Activated effector memory CD4-positive, alpha-beta T cell treated with anti-CD3 and anti-CD28 coated beads, Interleukin-2, amount 50 U/mL, for 16 hours (primary cell): ENCODE results near the gene CTIF.

Experiments
- DNase-seq: peaks from one replicate; pipeline ENCODE4 v3.0.0-alpha.2; 2020

The CTIF gene

GRCh38 chr18:48780913-48781162 is 242.0 kb downstream of the CTIF start:
- DNase-seq, result no peak

DNA sequence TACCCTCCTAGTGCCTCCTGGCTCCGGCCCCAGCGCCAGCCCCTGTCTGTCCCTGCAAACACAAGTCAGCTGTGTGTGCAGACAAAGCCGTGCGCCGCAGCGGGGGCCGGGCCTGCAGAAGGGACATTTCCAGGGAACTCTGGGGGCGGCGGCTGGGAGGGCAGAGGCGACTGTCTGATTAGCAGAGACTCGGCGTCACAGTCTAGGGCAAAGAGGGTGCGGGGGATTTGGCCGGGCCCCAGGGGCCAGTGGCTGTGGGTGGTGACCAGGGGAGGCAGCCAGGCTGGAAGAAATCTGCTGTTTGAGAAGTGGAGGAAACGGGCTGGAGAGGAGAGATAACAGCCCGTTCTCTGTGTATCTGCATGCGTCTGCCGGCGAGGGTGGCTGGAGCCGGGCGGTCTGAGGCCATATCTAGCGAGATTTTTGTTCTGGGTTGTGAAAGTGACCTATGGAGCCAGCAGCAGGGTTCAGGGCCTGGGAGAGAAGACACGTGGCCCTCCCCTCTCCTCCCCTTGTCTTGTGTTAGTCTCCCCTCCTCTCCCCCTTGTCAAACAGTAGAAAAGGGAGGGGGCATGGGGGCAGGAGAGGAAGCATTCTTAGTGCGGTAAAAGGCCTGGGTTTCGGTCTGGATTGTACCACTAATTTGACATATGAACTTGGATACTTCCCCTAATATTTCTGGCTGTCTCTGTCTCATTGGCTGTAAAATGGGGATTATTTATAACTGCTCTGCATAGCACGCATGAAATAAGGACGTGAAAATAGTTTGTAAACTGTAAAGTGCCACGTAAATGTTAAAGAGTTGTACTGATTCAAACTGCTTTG is 242.5 kb downstream of the CTIF start:
- no peak for DNase-seq

GRCh38 chr18:48781988-48782363 is 243.1 kb downstream of the CTIF start:
- DNase-seq, result no peak

DNA sequence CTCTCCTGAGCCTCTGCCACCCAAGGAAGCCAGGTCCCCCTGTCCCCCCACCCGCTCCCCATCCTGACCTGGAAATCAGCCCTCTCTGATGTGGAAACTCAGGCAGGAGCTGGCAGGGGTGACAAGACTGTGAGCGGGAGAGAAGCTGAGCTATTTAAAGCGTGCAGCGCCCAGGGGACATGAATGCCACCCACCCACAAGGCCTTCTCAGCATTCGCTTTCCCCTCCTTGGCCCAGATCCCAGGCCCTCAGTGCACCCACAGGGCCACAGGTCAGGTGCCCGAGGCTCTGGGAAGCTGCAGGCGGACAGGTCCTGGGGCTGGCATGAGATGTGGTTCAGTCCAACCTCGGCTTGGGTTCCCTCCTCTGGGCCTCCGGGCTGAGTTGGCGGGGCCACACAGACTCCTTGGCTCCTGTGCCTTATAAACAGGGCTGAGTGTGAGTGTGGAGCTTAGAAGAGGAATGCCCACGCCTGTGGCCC is 243.6 kb downstream of the CTIF start:
- no peak for DNase-seq

- DNase-seq, result no peak
Measured at GRCh38 chr18:48783616-48784520, 245.0 kb downstream of the CTIF start.

GRCh38 chr18:48784656-48785055 is 245.8 kb downstream of the CTIF start:
- DNase-seq, result no peak

- no peak for DNase-seq
Measured at GRCh38 chr18:48785091-48785614, 246.3 kb downstream of the CTIF start.

DNA sequence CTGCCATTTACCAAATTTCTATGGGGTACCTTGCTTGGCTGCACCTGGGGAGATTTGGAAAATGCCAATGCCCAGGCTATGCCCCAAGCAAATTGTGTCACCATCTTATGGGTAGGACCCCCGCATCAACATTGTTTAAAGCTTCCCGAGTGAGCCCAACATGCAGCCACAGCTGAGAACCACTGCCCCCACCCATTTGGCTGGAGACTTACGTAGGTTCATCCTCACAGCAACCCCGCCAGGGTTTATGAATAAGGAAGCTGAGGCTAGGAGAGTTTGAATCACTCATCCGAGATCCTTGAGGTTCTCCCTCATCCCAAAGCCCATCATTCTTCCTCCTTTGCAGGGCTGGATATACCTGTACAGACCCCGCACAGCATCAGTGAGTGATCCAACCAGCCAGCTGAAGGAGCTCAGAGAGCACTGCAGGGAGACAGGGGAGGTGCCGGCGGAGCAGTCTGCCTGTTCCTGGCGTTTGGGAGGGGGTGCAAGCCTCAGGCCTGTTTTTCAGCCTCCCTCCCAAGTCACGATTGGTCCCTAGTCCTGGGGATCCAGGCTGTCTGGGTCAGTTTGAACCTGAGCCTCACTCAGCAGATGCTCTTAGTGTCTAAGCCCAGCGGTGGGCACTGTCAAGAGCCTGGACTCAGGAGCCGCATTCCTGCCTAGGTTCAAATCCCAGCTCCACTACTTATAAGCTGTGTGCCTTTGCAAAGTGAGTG is 247.1 kb downstream of the CTIF start:
- peak; percentile 43 for DNase-seq

DNA sequence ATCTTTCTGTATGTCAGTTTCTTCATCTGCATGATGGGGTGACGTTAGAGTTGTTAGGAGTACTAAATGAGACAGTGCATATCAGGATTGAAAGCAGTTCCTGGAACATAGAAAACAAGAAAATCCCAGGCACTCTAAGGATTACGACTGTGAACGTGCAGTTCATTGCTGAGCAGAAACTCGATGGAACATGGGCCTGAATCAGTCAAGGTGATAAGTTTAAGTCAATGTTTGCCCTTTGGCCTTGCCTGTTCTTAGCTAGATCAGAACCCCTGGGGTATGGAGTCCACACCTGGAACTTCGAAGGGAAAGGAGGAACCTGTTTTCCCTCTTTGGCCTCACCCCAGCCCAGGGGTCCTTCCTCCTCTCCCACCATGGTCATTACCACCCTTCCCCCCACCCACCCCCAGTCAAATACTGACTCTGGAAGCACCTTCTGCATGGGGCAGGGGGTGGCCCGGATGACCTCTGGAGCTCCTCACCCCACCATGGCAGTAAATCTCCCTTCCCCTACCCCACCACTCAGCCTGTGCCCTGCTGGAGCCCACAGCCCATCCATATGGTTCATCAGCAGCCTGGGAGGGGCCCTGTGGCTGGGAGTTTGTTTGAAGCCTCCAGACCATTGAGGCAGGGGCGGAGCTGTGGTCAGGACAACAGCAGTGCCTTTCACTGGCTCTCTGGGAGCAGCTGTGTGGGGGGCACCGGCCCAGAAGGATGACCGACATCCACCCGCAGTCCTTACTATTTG is 247.8 kb downstream of the CTIF start:
- DNase-seq, result peak; percentile 51

GRCh38 chr18:48787203-48788151 is 248.6 kb downstream of the CTIF start:
- peak; percentile 58 for DNase-seq

GRCh38 chr18:48788373-48788772 is 249.5 kb downstream of the CTIF start:
- no peak for DNase-seq

GRCh38 chr18:48789259-48789812 is 250.5 kb downstream of the CTIF start:
- DNase-seq, result no peak

GRCh38 chr18:48790226-48790863 is 251.5 kb downstream of the CTIF start:
- DNase-seq, result peak; percentile 43

DNA sequence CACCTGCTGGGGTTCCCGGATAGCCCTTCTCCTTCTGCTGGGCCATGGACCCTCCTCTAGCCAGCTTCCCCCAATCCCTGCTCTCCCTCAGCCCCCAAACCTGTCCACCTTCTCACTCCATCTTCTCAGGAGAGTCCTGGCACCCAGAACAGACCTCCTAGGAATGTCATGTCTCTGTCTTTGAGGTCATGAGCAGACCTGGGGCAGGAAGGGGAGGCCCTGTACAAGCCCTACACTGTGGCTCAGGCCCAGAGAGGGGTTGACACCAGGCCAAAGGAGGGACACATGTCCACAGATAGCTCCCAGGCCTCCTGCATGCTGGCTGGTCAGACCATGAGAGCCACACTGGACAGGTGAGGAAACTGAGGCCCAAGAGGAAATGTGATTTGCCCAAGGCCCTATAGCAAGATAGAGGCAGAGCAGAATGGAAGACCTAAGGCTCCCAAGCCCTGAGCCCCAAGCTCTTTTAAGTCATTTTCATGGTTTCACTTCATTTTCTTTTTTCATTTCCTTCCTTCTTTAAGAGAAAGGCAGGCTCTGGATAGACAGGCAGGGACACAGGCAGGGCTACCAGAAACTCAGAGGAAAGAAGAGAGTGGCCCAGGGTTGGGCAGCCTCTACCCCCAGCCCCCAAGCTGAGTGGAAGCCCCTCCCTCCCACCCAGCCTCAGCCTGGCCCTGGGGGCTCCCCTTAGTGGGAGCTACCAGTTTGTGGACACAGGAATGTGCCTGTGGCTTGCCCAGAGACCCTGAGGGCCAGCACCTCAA is 252.2 kb downstream of the CTIF start:
- DNase-seq, result peak; percentile 49

GRCh38 chr18:48791636-48792105 is 252.8 kb downstream of the CTIF start:
- DNase-seq, result peak; percentile 46

DNA sequence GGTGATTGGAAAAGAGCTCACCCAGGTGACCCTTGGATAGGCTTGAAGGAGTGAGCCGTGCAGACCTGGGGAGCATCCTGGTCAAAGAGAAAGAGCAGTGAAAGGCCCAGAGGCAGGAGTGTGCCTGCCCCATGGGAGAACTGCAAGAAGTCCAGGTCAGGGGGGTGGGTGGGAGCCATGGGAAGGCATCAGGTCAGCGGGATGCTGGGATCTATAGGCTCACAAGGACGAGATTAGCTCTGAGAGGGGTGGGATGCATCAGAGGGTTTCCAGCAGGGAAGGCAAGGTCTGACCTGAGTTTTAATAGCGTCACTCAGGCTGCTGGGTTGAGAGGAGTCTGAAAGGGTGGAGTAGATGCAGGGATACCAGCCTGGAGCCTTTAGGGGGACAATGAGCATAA is 253.3 kb downstream of the CTIF start:
- peak; percentile 34 for DNase-seq

GRCh38 chr18:48792611-48793380 is 254.0 kb downstream of the CTIF start:
- DNase-seq, result peak; percentile 59

GRCh38 chr18:48794251-48794970 is 255.6 kb downstream of the CTIF start:
- peak; percentile 55 for DNase-seq
